ENCODE data around the gene ARMH3.

DNA sequence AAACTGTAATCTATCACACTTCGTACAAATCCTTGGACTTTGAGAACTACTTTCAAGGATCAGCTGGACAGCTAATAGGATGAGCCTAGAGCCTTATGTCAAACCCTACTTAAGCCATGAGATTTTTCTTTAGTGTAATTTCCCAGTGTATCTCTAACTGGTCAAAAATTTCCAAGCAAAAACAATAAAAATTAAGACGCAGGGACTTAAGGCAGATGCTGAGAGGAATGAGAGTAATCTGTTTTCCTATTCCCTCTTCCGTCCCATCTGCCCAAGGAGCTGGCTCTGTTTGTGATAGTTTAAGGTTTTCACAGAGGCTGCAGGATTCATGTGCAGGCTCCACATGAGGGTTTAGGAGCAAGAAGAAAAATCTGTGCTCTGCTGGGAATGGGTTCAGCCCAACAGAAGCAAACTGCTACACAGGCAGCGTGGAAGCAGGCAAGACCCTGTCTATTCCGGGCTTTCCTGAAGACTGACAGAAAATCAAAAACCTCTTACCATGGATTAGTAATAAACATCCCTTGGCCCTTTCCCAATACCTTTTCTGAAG lies 62.2 kb downstream of the ARMH3 start:
- TF ChIP-seq, protein P1, sequence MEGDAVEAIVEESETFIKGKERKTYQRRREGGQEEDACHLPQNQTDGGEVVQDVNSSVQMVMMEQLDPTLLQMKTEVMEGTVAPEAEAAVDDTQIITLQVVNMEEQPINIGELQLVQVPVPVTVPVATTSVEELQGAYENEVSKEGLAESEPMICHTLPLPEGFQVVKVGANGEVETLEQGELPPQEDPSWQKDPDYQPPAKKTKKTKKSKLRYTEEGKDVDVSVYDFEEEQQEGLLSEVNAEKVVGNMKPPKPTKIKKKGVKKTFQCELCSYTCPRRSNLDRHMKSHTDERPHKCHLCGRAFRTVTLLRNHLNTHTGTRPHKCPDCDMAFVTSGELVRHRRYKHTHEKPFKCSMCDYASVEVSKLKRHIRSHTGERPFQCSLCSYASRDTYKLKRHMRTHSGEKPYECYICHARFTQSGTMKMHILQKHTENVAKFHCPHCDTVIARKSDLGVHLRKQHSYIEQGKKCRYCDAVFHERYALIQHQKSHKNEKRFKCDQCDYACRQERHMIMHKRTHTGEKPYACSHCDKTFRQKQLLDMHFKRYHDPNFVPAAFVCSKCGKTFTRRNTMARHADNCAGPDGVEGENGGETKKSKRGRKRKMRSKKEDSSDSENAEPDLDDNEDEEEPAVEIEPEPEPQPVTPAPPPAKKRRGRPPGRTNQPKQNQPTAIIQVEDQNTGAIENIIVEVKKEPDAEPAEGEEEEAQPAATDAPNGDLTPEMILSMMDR (IDR thresholded peaks at IDR 0.05), result no peak
- TF ChIP-seq POLR2AphosphoS5 (IDR thresholded peaks at IDR 0.05), result no peak

All from breast epithelium (tissue), 3 donors.